Neural cell (in vitro differentiated cells): ENCODE results near the gene ZMAT5. TPM values are rescaled to one million over a fixed set of nuclear protein-coding genes. Genes with fewer than 3 reads are reported as not detected.

Experiments used
- H2AFZ ChIP-seq: fragments of 200-600, 300-800 bp; sonication (generic), shearing (Covaris generic); 2 replicates; pipeline ENCODE4 v1.6.0; 2014; ENCODE audit warnings: low read depth, mild to moderate bottlenecking, antibody characterized with exemption, low read length, moderate library complexity
- H3F3A ChIP-seq: fragments of 200-600 bp; shearing (Covaris generic); 2 replicates; pipeline ENCODE4 v1.6.1; 2016; ENCODE audit warnings: mild to moderate bottlenecking, moderate library complexity, mixed read lengths, antibody characterized with exemption, low read length; ENCODE audit not compliant: insufficient read depth, poor library complexity, severe bottlenecking
- H3K27ac ChIP-seq: fragments of 200-600, 300-800 bp; sonication (generic), shearing (Covaris generic); 2 replicates; pipeline ENCODE4 v1.5.1; 2014; ENCODE audit warnings: mild to moderate bottlenecking, low read length, moderate library complexity
- H3K27me3 ChIP-seq: fragments of 300-800, 200-600 bp; sonication (generic), shearing (Covaris generic); 2 replicates; pipeline ENCODE4 v1.6.0; 2014; ENCODE audit warnings: mild to moderate bottlenecking, low read depth, low read length, moderate library complexity; ENCODE audit not compliant: insufficient read depth
- H3K36me3 ChIP-seq: fragments of 300-800, 200-600 bp; sonication (generic), shearing (Covaris generic); 2 replicates; pipeline ENCODE4 v1.5.1; 2014; ENCODE audit warnings: mild to moderate bottlenecking, antibody characterized with exemption, low read length, moderate library complexity; ENCODE audit not compliant: insufficient read depth
- H3K4me2 ChIP-seq: fragments of 300-800, 200-600 bp; sonication (generic), shearing (Covaris generic); 2 replicates; pipeline ENCODE4 v1.6.0; 2014; ENCODE audit warnings: mild to moderate bottlenecking, low read length
- H3K4me3 ChIP-seq: fragments of 300-800, 200-600 bp; sonication (generic), shearing (Covaris generic); 2 replicates; pipeline ENCODE4 v1.5.1; 2014; ENCODE audit warnings: mild to moderate bottlenecking, low read length, moderate library complexity
- H3K79me2 ChIP-seq: fragments of 200-600 bp; shearing (Covaris generic); replicated peaks from 2 replicates; pipeline ENCODE4 v1.6.0; 2014; ENCODE audit warnings: mild to moderate bottlenecking, low read length, moderate library complexity; ENCODE audit not compliant: insufficient read depth
- H3K9ac ChIP-seq: fragments of 300-800, 200-600 bp; sonication (generic), shearing (Covaris generic); 2 replicates; pipeline ENCODE4 v1.6.1; 2016; ENCODE audit warnings: mild to moderate bottlenecking, low read length, mixed read lengths
- H3K9me2 ChIP-seq: fragments of 200-600 bp; shearing (Covaris generic); 2 replicates; pipeline ENCODE4 v1.6.1; 2016; ENCODE audit warnings: mild to moderate bottlenecking, low read length, mixed read lengths; ENCODE audit not compliant: insufficient read depth
- H3K9me3 ChIP-seq: fragments of 200-600, 300-800 bp; sonication (generic), shearing (Covaris generic); 2 replicates; pipeline ENCODE4 v1.6.1; 2016; ENCODE audit warnings: mild to moderate bottlenecking, mixed run types, low read length, moderate library complexity, mixed read lengths
- H4K20me1 ChIP-seq: fragments of 200-600 bp; shearing (Covaris generic); 2 replicates; pipeline ENCODE4 v1.6.1; 2016; ENCODE audit warnings: mild to moderate bottlenecking, mixed run types; ENCODE audit not compliant: insufficient read depth
- EP300 ChIP-seq: fragments of 450-650 bp; conservative IDR thresholded peaks from 2 replicates; pipeline ENCODE4 v1.6.1; 2014; ENCODE audit warnings: antibody characterized with exemption, mild to moderate bottlenecking, moderate library complexity; ENCODE audit not compliant: poor library complexity, severe bottlenecking
- EZH2 ChIP-seq: fragments of 200-600, 300-800 bp; shearing (Covaris generic), sonication (generic); IDR thresholded peaks from 2 replicates; pipeline ENCODE4 v1.6.1; 2014; ENCODE audit warnings: antibody characterized with exemption, low read length, borderline replicate concordance, mild to moderate bottlenecking; ENCODE audit not compliant: insufficient read depth, poor library complexity, severe bottlenecking
- MXI1 ChIP-seq: fragments of 450-650 bp; conservative IDR thresholded peaks from 2 replicates; pipeline ENCODE4 v1.6.1; 2014; ENCODE audit warnings: antibody characterized with exemption, mild to moderate bottlenecking; ENCODE audit not compliant: poor library complexity, severe bottlenecking
- POLR2AphosphoS5 ChIP-seq: IDR thresholded peaks from 2 replicates; pipeline ENCODE4 v1.6.1; 2012
- RAD21 ChIP-seq: fragments of 450-650 bp; conservative IDR thresholded peaks from 2 replicates; pipeline ENCODE4 v1.6.1; 2014; ENCODE audit warnings: antibody characterized with exemption, mild to moderate bottlenecking, moderate library complexity
- SMC3 ChIP-seq: fragments of 450-650 bp; conservative IDR thresholded peaks from 2 replicates; pipeline ENCODE4 v1.6.1; 2014; ENCODE audit warnings: antibody characterized with exemption, mild to moderate bottlenecking, moderate library complexity; ENCODE audit not compliant: poor library complexity
- TAF1 ChIP-seq: IDR thresholded peaks from 2 replicates; pipeline ENCODE4 v1.6.1; 2012; ENCODE audit warnings: low read depth
- polyA plus RNA-seq: library from polyadenylated mRNA; depleted of rRNA; stranded (reverse); fragments of >200 nt; gene quantifications from 2 replicates; pipeline ENCODE4 v1.2.3, GENCODE V29; 2014
- TF ChIP-seq, protein P1 (sequence below): IDR thresholded peaks from 2 replicates; pipeline ENCODE4 v1.6.1; 2012; ENCODE audit warnings: borderline replicate concordance
- TF ChIP-seq, protein P2 (sequence below): fragments of 450-650 bp; IDR thresholded peaks from 2 replicates; pipeline ENCODE4 v1.5.1; 2014; ENCODE audit warnings: antibody characterized with exemption, mild to moderate bottlenecking, moderate library complexity; ENCODE audit not compliant: poor library complexity, severe bottlenecking

The ZMAT5 gene
- polyA plus RNA-seq, 1 donor from 2014 or later: 54.9 TPM

GRCh38 chr22:29691636-29692326, 75.0 kb downstream of the ZMAT5 start:
- Histone ChIP-seq H3K4me2 (no peak overlapping the region), H3K36me3 (no peaks in the 10 kb centered on the region), H3K4me3 (no peak overlapping the region), H3K9me2 (no peaks in the 10 kb centered on the region), H3F3A (no peaks in the 10 kb centered on the region), H3K27me3 (no peaks in the 10 kb centered on the region), H3K27ac (no peak overlapping the region), H3K9ac (no peak overlapping the region), H3K9me3 (no peaks in the 10 kb centered on the region), H4K20me1 (no peaks in the 10 kb centered on the region), H2AFZ (no peak overlapping the region), H3K79me2 (no peaks in the 10 kb centered on the region)
- TF ChIP-seq EP300: no peak

DNA sequence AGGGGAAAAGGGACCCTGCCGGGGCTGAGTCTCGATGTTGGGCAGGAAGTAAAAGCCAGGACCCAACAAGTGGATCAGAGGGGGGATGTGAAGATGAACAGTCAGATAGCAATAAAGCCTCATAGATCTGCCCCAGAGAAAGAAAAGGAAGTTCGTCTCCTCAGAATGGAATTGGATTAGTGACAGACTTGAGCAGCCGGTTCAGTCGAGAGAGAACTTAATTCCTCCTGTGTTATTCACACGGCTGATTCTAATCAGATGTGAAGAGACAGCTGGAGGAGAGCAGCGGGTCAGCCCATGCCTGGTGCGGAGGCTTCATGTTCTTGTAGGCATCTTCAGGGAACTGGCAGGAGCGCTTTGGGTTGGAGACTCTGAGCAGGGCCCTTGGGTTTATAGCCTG, 76.3 kb downstream of the ZMAT5 start:
- Histone ChIP-seq H3K36me3 (no peaks in the 10 kb centered on the region), H3K4me3 (no peak overlapping the region), H3F3A (no peaks in the 10 kb centered on the region), H3K9ac (no peak overlapping the region), H3K4me2 (no peak overlapping the region), H3K9me3 (no peaks in the 10 kb centered on the region), H4K20me1 (no peaks in the 10 kb centered on the region), H3K27ac (no peak overlapping the region), H2AFZ (no peak overlapping the region), H3K79me2 (no peaks in the 10 kb centered on the region), H3K9me2 (no peaks in the 10 kb centered on the region), H3K27me3 (no peaks in the 10 kb centered on the region)
- TF ChIP-seq RAD21 (no peak), MXI1 (no peak), POLR2AphosphoS5 (no peak), EP300 (no peak), SMC3 (no peak), TAF1 (no peak), EZH2 (no peak)
- TF ChIP-seq, protein P1, sequence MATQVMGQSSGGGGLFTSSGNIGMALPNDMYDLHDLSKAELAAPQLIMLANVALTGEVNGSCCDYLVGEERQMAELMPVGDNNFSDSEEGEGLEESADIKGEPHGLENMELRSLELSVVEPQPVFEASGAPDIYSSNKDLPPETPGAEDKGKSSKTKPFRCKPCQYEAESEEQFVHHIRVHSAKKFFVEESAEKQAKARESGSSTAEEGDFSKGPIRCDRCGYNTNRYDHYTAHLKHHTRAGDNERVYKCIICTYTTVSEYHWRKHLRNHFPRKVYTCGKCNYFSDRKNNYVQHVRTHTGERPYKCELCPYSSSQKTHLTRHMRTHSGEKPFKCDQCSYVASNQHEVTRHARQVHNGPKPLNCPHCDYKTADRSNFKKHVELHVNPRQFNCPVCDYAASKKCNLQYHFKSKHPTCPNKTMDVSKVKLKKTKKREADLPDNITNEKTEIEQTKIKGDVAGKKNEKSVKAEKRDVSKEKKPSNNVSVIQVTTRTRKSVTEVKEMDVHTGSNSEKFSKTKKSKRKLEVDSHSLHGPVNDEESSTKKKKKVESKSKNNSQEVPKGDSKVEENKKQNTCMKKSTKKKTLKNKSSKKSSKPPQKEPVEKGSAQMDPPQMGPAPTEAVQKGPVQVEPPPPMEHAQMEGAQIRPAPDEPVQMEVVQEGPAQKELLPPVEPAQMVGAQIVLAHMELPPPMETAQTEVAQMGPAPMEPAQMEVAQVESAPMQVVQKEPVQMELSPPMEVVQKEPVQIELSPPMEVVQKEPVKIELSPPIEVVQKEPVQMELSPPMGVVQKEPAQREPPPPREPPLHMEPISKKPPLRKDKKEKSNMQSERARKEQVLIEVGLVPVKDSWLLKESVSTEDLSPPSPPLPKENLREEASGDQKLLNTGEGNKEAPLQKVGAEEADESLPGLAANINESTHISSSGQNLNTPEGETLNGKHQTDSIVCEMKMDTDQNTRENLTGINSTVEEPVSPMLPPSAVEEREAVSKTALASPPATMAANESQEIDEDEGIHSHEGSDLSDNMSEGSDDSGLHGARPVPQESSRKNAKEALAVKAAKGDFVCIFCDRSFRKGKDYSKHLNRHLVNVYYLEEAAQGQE: no peak
- TF ChIP-seq, protein P2, sequence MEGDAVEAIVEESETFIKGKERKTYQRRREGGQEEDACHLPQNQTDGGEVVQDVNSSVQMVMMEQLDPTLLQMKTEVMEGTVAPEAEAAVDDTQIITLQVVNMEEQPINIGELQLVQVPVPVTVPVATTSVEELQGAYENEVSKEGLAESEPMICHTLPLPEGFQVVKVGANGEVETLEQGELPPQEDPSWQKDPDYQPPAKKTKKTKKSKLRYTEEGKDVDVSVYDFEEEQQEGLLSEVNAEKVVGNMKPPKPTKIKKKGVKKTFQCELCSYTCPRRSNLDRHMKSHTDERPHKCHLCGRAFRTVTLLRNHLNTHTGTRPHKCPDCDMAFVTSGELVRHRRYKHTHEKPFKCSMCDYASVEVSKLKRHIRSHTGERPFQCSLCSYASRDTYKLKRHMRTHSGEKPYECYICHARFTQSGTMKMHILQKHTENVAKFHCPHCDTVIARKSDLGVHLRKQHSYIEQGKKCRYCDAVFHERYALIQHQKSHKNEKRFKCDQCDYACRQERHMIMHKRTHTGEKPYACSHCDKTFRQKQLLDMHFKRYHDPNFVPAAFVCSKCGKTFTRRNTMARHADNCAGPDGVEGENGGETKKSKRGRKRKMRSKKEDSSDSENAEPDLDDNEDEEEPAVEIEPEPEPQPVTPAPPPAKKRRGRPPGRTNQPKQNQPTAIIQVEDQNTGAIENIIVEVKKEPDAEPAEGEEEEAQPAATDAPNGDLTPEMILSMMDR: no peak

DNA sequence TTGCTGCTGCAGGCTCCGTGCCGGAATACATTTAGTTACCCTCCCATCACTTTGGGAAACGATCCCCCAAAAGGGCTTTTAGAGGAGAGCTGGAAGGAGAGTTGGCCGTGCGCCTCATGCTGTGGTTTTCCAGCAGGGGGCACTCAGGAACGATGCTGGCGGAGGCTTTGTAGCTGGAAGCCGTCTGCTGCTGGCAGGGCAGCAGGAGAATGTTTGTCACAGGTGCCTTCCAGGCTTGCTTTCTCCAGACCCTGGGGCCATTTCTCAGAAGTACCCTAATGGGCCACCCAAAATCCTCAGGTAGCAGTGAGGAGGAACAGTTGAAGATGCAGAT, 77.0 kb downstream of the ZMAT5 start:
- Histone ChIP-seq H3K4me3 (no peak overlapping the region), H3K4me2 (no peak overlapping the region), H3K9me2 (no peaks in the 10 kb centered on the region), H2AFZ (no peak overlapping the region), H3F3A (no peaks in the 10 kb centered on the region), H3K27me3 (no peaks in the 10 kb centered on the region), H3K27ac (no peak overlapping the region), H3K79me2 (no peaks in the 10 kb centered on the region), H3K36me3 (no peaks in the 10 kb centered on the region), H3K9ac (peak overlapping the region; percentile 4), H3K9me3 (no peaks in the 10 kb centered on the region), H4K20me1 (no peaks in the 10 kb centered on the region)
- TF ChIP-seq MXI1 (no peak), EP300 (no peak), TAF1 (no peak), RAD21 (peak; percentile 80), POLR2AphosphoS5 (no peak), SMC3 (peak; percentile 86), EZH2 (no peak)
- TF ChIP-seq, protein P2: peak; percentile 88
- TF ChIP-seq, protein P1: no peak
